SK-N-SH treated with all-trans-retinoic acid at 6 μM for 48 hours (cell line): ENCODE measurements around the gene SNRPA1.

ENCODE experiments used
- ARNTL ChIP-seq: fragments of 450-650 bp; formaldehyde crosslinking; IDR thresholded peaks from 2 replicates; pipeline ENCODE4 v1.5.0; 2020; ENCODE audit warnings: low read depth, mild to moderate bottlenecking, moderate library complexity, borderline replicate concordance
- CSDC2 ChIP-seq: fragments of 250-450 bp; sonication (Bioruptor Pico); IDR thresholded peaks from 2 replicates; pipeline ENCODE4 v1.5.0; 2020; ENCODE audit warnings: mild to moderate bottlenecking, moderate library complexity
- CSRNP3 ChIP-seq: fragments of 250-450 bp; sonication (Bioruptor Pico); IDR thresholded peaks from 2 replicates; pipeline ENCODE4 v1.5.1; 2021; ENCODE audit warnings: mild to moderate bottlenecking, moderate library complexity
- ESRRG ChIP-seq: fragments of 250-450 bp; sonication (Bioruptor Pico); IDR thresholded peaks from 2 replicates; pipeline ENCODE4 v1.6.1; 2021; ENCODE audit warnings: mild to moderate bottlenecking
- GLIS3 ChIP-seq: fragments of 250-450 bp; sonication (Bioruptor Pico); IDR thresholded peaks from 2 replicates; pipeline ENCODE4 v1.5.0; 2020; ENCODE audit warnings: mild to moderate bottlenecking, moderate library complexity
- OSR1 ChIP-seq: fragments of 250-450 bp; sonication (Bioruptor Pico); IDR thresholded peaks from 2 replicates; pipeline ENCODE4 v1.8.0; 2022; ENCODE audit warnings: moderate library complexity, mild to moderate bottlenecking, inconsistent platforms
- PATZ1 ChIP-seq: fragments of 250-450 bp; sonication (Bioruptor Pico); IDR thresholded peaks from 2 replicates; pipeline ENCODE4 v1.8.0; 2020; ENCODE audit warnings: mild to moderate bottlenecking, moderate library complexity, borderline replicate concordance
- POU6F1 ChIP-seq: fragments of 250-450 bp; sonication (Bioruptor Pico); IDR thresholded peaks from 2 replicates; pipeline ENCODE4 v1.8.0; 2021; ENCODE audit warnings: low read depth, mild to moderate bottlenecking, moderate library complexity, borderline replicate concordance
- PPARA ChIP-seq: fragments of 250-450 bp; sonication (Bioruptor Pico); IDR thresholded peaks from 2 replicates; pipeline ENCODE4 v1.5.0; 2020; ENCODE audit warnings: mild to moderate bottlenecking, borderline replicate concordance
- TSHZ2 ChIP-seq: fragments of 250-450 bp; sonication (Bioruptor Pico); IDR thresholded peaks from 2 replicates; pipeline ENCODE4 v1.5.0; 2020; ENCODE audit warnings: mild to moderate bottlenecking, moderate library complexity
- ZFP3 ChIP-seq: fragments of 250-450 bp; sonication (Bioruptor Pico); IDR thresholded peaks from 2 replicates; pipeline ENCODE4 v1.5.0; 2020; ENCODE audit warnings: mild to moderate bottlenecking, moderate library complexity
- ZFP30 ChIP-seq: fragments of 450-650 bp; formaldehyde crosslinking; IDR thresholded peaks from 2 replicates; pipeline ENCODE4 v1.5.0; 2022; ENCODE audit warnings: mild to moderate bottlenecking, moderate library complexity
- ZNF565 ChIP-seq: fragments of 450-650 bp; formaldehyde crosslinking; conservative IDR thresholded peaks from 2 replicates; pipeline ENCODE4 v1.5.0; 2020; ENCODE audit warnings: low read depth, mild to moderate bottlenecking, moderate library complexity
- ZNF70 ChIP-seq: fragments of 450-650 bp; formaldehyde crosslinking; IDR thresholded peaks from 2 replicates; pipeline ENCODE4 v1.5.0; 2020; ENCODE audit warnings: mild to moderate bottlenecking, moderate library complexity

DNA sequence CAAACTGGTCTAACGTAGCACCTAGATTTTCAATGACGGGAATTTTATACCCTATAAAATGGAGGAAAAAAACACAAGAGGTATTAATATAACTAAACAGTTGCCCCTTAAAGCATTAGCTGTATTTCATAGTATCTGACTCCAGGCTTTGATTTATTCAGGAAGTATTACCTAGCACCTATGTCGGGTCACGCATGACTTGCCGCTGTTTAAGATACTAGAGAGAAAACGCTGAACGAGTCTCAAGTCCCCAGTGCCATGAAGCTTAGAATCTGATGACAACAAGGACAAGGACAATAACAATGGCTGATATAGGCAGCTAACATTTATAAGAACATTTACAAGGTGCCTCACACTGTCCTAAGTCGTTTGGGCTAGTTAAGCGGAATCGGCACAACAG, 1.9 kb downstream of the SNRPA1 start:
- TF ChIP-seq PPARA (no peak), PATZ1 (CRISPR knock-in tag) (no peak), ESRRG (CRISPR knock-in tag) (no peak), ZFP30 (CRISPR knock-in tag) (no peak), OSR1 (no peak), GLIS3 (no peak), CSDC2 (CRISPR knock-in tag) (no peak), ZNF565 (no peak), CSRNP3 (CRISPR knock-in tag) (no peak), ZNF70 (CRISPR knock-in tag) (no peak), TSHZ2 (no peak), POU6F1 (no peak), ARNTL (no peak), ZFP3 (CRISPR knock-in tag) (no peak)
